GM12878 (cell line): ENCODE results near the gene MMP3. TPM values are rescaled to one million over a fixed set of nuclear protein-coding genes. Genes with fewer than 3 reads are reported as not detected.

Source experiments
- ATAC-seq: fragments of 200-7000 bp; cut with Tn5 transposase; 3 replicates; pipeline ENCODE4 v1.9.1; 2020; ENCODE audit warnings: mild to moderate bottlenecking, moderate library complexity
- BruUV-seq: library from RNA; stranded (reverse); fragments of 400-500 nt; replicated peaks from 2 replicates; lab custom pipeline; 2021; lab: Mats Ljungman, UMichigan
- CTCF ChIA-PET: fragments of 300-600 bp; sonication (Branson Sonifier 250); formaldehyde crosslinking; extraction: SDS; loops from one replicate; lab custom pipeline; 2021; ENCODE audit warnings: inconsistent platforms; lab: Yijun Ruan, JAX
- POLR2A ChIA-PET: fragments of 350-600 bp; formaldehyde crosslinking; extraction: SDS; loops from one replicate; lab custom pipeline; 2021; ENCODE audit warnings: inconsistent platforms; lab: Charles Lee
- RAD21 ChIA-PET: fragments of 300-600 bp; sonication (Branson Sonifier 250); formaldehyde crosslinking; loops from one replicate; lab custom pipeline; 2023; ENCODE audit warnings: antibody characterized with exemption; ENCODE audit not compliant: unreplicated experiment; lab: Charles Lee
- SMC1A ChIA-PET: fragments of 300-600 bp; sonication (Branson Sonifier 250); formaldehyde crosslinking; loops from one replicate; lab custom pipeline; 2023; ENCODE audit not compliant: unreplicated experiment, uncharacterized antibody; lab: Charles Lee
- DNase-seq: peaks from one replicate; pipeline ENCODE4 v3.0.0-alpha.2; 2011; ENCODE audit warnings: low read depth, low spot score
- FAIRE-seq: peaks from 3 replicates; lab custom pipeline; 2011; peaks lifted over from hg19 to GRCh38; lab: Jason Lieb, UNC
- H2AFZ ChIP-seq: 2 replicates; pipeline ENCODE4 v1.6.0; 2011; ENCODE audit warnings: low read depth, low read length, control low read depth; ENCODE audit not compliant: control insufficient read depth
- H3K27ac ChIP-seq: 2 replicates; pipeline ENCODE4 v1.5.1; 2011; ENCODE audit warnings: control low read depth; ENCODE audit not compliant: control insufficient read depth, insufficient read depth
- H3K27me3 ChIP-seq, 2 experiments: replicated peaks in 1 of 2; 2 replicates each; pipeline versions ENCODE4 v1.6.0 to v1.6.1; 2011; ENCODE audit warnings: low read length in 1 of 2; ENCODE audit not compliant: control insufficient read depth in 2 of 2, insufficient read depth in 2 of 2
- H3K36me3 ChIP-seq, 2 experiments: 2 replicates each; pipeline ENCODE4 v1.5.1; 2011; ENCODE audit warnings: low read length in 1 of 2; ENCODE audit not compliant: control insufficient read depth in 2 of 2, insufficient read depth in 2 of 2
- H3K4me1 ChIP-seq: 2 replicates; pipeline ENCODE4 v1.6.1; 2011; ENCODE audit warnings: mild to moderate bottlenecking, low read length, moderate library complexity, mixed read lengths; ENCODE audit not compliant: control insufficient read depth, insufficient read depth
- H3K4me2 ChIP-seq: 2 replicates; pipeline ENCODE4 v1.6.0; 2011; ENCODE audit warnings: control low read depth; ENCODE audit not compliant: control insufficient read depth, insufficient read depth
- H3K4me3 ChIP-seq: fragments of 200-600 bp; sonication (generic); 2 replicates; pipeline ENCODE4 v1.5.1; 2016
- H3K79me2 ChIP-seq: 2 replicates; pipeline ENCODE4 v1.6.0; 2011; ENCODE audit warnings: low read length; ENCODE audit not compliant: control insufficient read depth, insufficient read depth
- H3K9ac ChIP-seq: 2 replicates; pipeline ENCODE4 v1.8.0; 2011; ENCODE audit warnings: low read length, control low read depth, mixed read lengths; ENCODE audit not compliant: control insufficient read depth, insufficient read depth
- H3K9me3 ChIP-seq: replicated peaks from 3 replicates; pipeline ENCODE4 v1.5.1; 2011; ENCODE audit warnings: mild to moderate bottlenecking, low read length; ENCODE audit not compliant: control insufficient read depth, insufficient read depth
- H4K20me1 ChIP-seq: 2 replicates; pipeline ENCODE4 v1.6.0; 2011; ENCODE audit not compliant: control insufficient read depth, insufficient read depth
- CREB1 ChIP-seq: IDR thresholded peaks from 2 replicates; pipeline ENCODE4 v1.6.1; 2012; ENCODE audit warnings: low read depth, mild to moderate bottlenecking, inconsistent platforms
- HDAC6 ChIP-seq: fragments of 200-600 bp; sonication (generic); IDR thresholded peaks from one replicate; pipeline ENCODE4 v1.8.0; 2017; ENCODE audit warnings: antibody characterized with exemption; ENCODE audit not compliant: unreplicated experiment
- NFYA ChIP-seq: IDR thresholded peaks from 2 replicates; pipeline ENCODE4 v1.6.1; 2011; ENCODE audit warnings: low read depth, mild to moderate bottlenecking, low read length, improper control_type of control experiment, borderline replicate concordance
- RAD21 ChIP-seq: IDR thresholded peaks from 2 replicates; pipeline ENCODE4 v1.6.1; 2011; ENCODE audit warnings: mild to moderate bottlenecking, low read depth, low read length, moderate library complexity; ENCODE audit not compliant: insufficient read depth
- SMC3 ChIP-seq: IDR thresholded peaks from 2 replicates; pipeline ENCODE4 v1.6.1; 2011; ENCODE audit warnings: low read length, improper control_type of control experiment, borderline replicate concordance
- YY1 ChIP-seq: IDR thresholded peaks from 2 replicates; pipeline ENCODE4 v1.6.1; 2011; ENCODE audit warnings: low read depth, mild to moderate bottlenecking, low read length
- ZNF622 ChIP-seq: fragments of 450-650 bp; IDR thresholded peaks from 2 replicates; pipeline ENCODE4 v1.6.1; 2017; ENCODE audit warnings: mild to moderate bottlenecking, inconsistent platforms
- in situ Hi-C: fragments of 300-500 bp; cut with MboI; formaldehyde crosslinking; loops from 9 replicates; pipeline ENCODE4 v1.14.3; 2018; ENCODE audit warnings: mixed read lengths
- intact Hi-C: fragments of 100-400 bp; cut with micrococcal nuclease; formaldehyde crosslinking; loops from one replicate; pipeline ENCODE4 v1.14.2; 2022; ENCODE audit not compliant: unreplicated experiment
- polyA plus RNA-seq, 11 experiments: library from polyadenylated mRNA; depleted of rRNA in 4 of 11; unstranded in 6 of 11; stranded (reverse) in 5 of 11; fragments of >200 nt; fragmentation: Nextera tagmentation in 4 of 11; fragmentation: Illumina TruSeq in 1 of 11; extraction: Ambion mirVana in 4 of 11; extraction: Trizol in 1 of 11; gene quantifications; 1 replicate in 1 of 11; 2 replicates in 10 of 11; pipeline versions ENCODE4 v1.2.1 to v1.2.3, GENCODE V29; 2011 to 2016; ENCODE audit warnings: inconsistent platforms in 2 of 11, missing spikeins in 2 of 11, low read depth in 1 of 11
- total RNA-seq, 4 experiments: library from RNA; depleted of rRNA in 3 of 4; stranded (reverse); fragments of >200 nt in 3 of 4; fragmentation: Illumina TruSeq in 1 of 4; extraction: Trizol in 1 of 4; gene quantifications; 2 replicates each; pipeline versions ENCODE4 v1.2.1 to v1.2.3, GENCODE V29; 2013 to 2021
- TF ChIP-seq, protein P1 (sequence below), 3 experiments: IDR thresholded peaks in 2 of 3; conservative IDR thresholded peaks in 1 of 3; 2 replicates each; pipeline ENCODE4 v1.5.1; 2011; ENCODE audit warnings: low read depth in 3 of 3, low read length in 3 of 3, mild to moderate bottlenecking in 3 of 3, control low read depth in 2 of 3, moderate library complexity in 2 of 3, inconsistent platforms in 1 of 3, mixed read lengths in 1 of 3; ENCODE audit not compliant: control insufficient read depth in 2 of 3, insufficient read depth in 1 of 3; ENCODE audit errors: extremely low read depth in 1 of 3
- TF ChIP-seq, protein P2 (sequence below): IDR thresholded peaks from 2 replicates; pipeline ENCODE4 v1.6.1; 2011; ENCODE audit warnings: low read depth, low read length, improper control_type of control experiment, borderline replicate concordance

Gene MMP3
- total and polyA plus RNA-seq, 10 of the 15 experiments (the other 5 are each of a cell fraction or from before 2014, with no cell fraction given) = 0.02 to 1.2 TPM; not detected in 8

- Histone ChIP-seq H3K4me1 (no peaks in the 10 kb centered on the region), H3K9ac (no peak overlapping the region), H3K4me2 (no peak overlapping the region), H3K27me3 (no peaks in the 10 kb centered on the region; a peak in 1 of 4 replicates), H3K9me3 (no peaks in the 10 kb centered on the region), H3K27ac (no peak overlapping the region), H3K36me3 (no peaks in the 10 kb centered on the region), H3K79me2 (no peaks in the 10 kb centered on the region), H2AFZ (no peak overlapping the region), H3K4me3 (no peak overlapping the region), H4K20me1 (no peaks in the 10 kb centered on the region)
- in situ Hi-C loops (no loop called here), intact Hi-C loops (loop anchor here (1.0 kb wide), 2 partner anchors 147 to 261 kb away; no protein-coding TSS in a partner anchor)
- TF ChIP-seq YY1 (0 out of 2 replicates have a peak, but pooled peaks have one; percentile 46), HDAC6 (no peak), RAD21 (peak; percentile 55), SMC3 (peak; percentile 29; the same call in 1 of the 2 replicates), CREB1 (no peak), ZNF622 (no peak), NFYA (no peak)
- TF ChIP-seq, protein P1, sequence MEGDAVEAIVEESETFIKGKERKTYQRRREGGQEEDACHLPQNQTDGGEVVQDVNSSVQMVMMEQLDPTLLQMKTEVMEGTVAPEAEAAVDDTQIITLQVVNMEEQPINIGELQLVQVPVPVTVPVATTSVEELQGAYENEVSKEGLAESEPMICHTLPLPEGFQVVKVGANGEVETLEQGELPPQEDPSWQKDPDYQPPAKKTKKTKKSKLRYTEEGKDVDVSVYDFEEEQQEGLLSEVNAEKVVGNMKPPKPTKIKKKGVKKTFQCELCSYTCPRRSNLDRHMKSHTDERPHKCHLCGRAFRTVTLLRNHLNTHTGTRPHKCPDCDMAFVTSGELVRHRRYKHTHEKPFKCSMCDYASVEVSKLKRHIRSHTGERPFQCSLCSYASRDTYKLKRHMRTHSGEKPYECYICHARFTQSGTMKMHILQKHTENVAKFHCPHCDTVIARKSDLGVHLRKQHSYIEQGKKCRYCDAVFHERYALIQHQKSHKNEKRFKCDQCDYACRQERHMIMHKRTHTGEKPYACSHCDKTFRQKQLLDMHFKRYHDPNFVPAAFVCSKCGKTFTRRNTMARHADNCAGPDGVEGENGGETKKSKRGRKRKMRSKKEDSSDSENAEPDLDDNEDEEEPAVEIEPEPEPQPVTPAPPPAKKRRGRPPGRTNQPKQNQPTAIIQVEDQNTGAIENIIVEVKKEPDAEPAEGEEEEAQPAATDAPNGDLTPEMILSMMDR (IDR thresholded peaks at IDR 0.05 in 2 of 3, conservative IDR thresholded peaks at IDR 0.05 in 1 of 3; ENCODE audit: control insufficient read depth in 2 of 3, extremely low read depth in 1 of 3, insufficient read depth in 1 of 3, low read depth in 3 of 3, low read length in 3 of 3) = peak; percentile 57 to 66 (median 57)
- TF ChIP-seq, protein P2, sequence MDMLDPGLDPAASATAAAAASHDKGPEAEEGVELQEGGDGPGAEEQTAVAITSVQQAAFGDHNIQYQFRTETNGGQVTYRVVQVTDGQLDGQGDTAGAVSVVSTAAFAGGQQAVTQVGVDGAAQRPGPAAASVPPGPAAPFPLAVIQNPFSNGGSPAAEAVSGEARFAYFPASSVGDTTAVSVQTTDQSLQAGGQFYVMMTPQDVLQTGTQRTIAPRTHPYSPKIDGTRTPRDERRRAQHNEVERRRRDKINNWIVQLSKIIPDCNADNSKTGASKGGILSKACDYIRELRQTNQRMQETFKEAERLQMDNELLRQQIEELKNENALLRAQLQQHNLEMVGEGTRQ = no peak
- ChIA-PET CTCF (interaction anchor here (0.6 to 2.5 kb wide), 18 partner anchors 9 to 268 kb away, joined by 3 to 17 read pairs (median 4); partner anchors contain the start of gene MMP10), POLR2A (no interaction called here), RAD21 (interaction anchor here (1.0 to 1.1 kb wide), 2 partner anchors 120 to 147 kb away, joined by 3 to 4 read pairs; no protein-coding TSS in a partner anchor), SMC1A (interaction anchor here (1.0 to 1.9 kb wide), 7 partner anchors 10 to 262 kb away, joined by 3 to 13 read pairs (median 4); no protein-coding TSS in a partner anchor)
- FAIRE-seq = no peak
- no peak for DNase-seq
- peak; percentile 99 for ATAC-seq
- BruUV-seq = no TSS peak
These were observed 49.0 kb downstream of the MMP3 start for GRCh38 chr11:102794382-102794781.
